ENCODE results near the gene SLC30A10. TPM values are rescaled to one million over a fixed set of nuclear protein-coding genes. Genes with fewer than 3 reads are reported as not detected.
"Not testable (repeated sequence)": the region's sequence is repeated elsewhere in the genome, so short reads cannot be mapped to it uniquely, and the experiment has no call there.

Gene SLC30A10
- polyA plus RNA-seq (2013, experiment 1 of 2; ENCODE audit: insufficient read length), result not detected
- polyA plus RNA-seq (2013, experiment 2 of 2; ENCODE audit: insufficient read length), result not detected

- DNase-seq, result no peak
Measured at GRCh38 chr1:219927956-219928790, at the start of gene SLC30A10. Gene SLC30A10 (minus strand): TSS chr1:219928557. CDS start chr1:219928440, 117 bp downstream.

- no peak for DNase-seq
Measured at GRCh38 chr1:219973213-219973612, 44.9 kb upstream of the SLC30A10 start.

- no peak for DNase-seq
Measured at GRCh38 chr1:219967361-219967760, 39.0 kb upstream of the SLC30A10 start.

DNA sequence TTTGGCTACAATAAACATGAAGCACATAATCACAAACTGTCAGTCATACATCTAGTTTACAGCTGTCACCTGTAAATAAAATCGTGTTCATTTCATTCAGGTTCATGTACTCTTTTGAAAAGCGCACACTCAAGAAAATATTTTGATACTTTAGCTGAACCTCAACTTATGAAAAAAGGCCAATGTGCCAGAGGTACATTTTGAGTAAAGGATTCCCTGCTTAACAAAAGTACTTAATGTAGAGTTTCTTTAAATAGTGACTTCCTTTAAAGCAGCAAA, 37.7 kb upstream of the SLC30A10 start:
- no peak for DNase-seq

DNA sequence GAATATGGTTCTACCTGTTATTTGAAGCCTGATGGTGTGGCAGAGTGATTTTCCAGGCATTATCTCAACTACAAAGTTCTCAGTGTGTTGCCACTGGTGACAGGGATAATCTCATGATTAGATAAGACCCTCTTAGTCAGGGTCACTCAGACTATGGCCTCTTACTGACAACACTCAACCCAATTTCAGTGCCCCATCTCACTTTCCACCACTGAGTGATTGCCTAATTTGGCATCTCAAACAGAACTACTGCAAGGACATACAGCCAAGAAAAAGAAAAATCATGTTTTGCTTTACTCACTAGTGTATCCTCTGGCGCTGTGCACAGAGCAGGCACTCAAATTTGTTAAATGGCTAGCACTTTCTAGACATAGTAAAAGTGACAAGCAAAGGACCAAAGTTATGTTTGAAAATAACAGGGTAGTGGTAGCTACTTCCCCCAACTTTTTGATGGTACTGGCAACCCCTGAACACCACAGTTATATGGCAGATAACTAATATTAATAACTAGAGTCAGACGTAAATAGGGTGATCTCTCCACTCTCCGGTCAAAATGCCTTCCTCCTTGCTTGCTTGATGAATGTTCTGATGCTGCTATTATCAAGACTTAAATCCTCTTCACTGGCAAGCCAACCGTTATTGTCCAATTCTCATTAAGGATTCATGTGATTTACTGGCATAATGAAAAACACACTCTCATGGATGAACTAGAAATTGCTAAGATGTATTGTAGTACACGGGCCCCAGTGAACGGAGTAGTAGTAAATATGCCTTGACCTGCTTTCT, 37.1 kb upstream of the SLC30A10 start:
- DNase-seq, result no peak

GRCh38 chr1:219963432-219963831, 35.1 kb upstream of the SLC30A10 start:
- no peak for DNase-seq

- no peak for DNase-seq
Measured at GRCh38 chr1:219961684-219962083, 33.3 kb upstream of the SLC30A10 start.

DNA sequence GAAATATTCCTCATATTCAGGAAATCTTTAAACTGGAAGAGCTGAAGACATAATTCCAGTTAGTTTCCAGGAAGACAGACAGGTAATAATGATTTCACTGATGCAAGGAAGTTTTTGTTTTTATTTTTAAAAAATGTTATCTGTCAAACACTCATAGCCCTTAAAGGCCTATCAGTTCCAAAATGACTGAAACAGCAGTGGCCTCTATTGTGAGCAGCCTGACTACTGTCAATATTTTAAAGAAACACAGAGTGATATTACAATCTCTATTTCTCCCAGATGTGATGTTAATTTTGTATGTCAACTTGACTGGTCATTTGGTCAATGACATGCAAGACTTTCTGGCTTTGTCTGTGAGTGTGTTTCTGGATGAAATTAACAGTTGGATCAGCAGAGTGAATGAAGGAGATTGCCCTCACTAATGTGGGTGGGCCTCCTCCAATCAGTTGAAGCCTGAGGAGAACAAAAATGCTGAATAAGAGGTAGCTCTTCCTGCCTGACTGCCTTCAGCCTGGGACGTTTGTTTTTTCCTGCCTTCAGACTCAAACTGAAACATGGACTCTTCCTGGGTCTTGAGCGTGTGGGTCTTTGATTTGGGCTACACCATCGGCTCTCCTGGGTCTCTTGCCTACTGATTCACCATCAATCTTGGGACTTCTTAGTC, 31.3 kb upstream of the SLC30A10 start:
- no peak for DNase-seq

GRCh38 chr1:219958875-219959417, 30.6 kb upstream of the SLC30A10 start:
- no peak for DNase-seq

- no peak for DNase-seq
Measured at GRCh38 chr1:219954736-219955421, 26.5 kb upstream of the SLC30A10 start.

DNA sequence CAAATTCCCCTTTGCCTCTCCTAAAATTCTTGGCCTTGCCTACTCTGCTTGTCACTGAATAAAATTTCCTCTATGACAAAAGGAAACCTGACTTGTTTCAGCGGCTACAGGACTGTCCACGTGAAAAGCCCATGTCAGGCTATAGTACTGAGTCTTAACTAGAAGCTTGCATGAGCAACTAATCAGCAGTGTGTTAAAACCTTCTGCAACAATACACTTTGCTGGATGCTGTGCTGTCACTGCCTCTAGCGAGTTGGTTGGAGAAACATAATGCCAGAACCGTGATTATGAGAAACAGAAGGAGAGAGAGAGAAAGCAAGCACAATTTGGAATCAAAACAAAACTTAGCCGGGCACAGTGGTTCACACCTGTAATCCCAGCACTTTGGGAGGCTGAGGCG, 25.7 kb upstream of the SLC30A10 start:
- DNase-seq, result no peak

DNA sequence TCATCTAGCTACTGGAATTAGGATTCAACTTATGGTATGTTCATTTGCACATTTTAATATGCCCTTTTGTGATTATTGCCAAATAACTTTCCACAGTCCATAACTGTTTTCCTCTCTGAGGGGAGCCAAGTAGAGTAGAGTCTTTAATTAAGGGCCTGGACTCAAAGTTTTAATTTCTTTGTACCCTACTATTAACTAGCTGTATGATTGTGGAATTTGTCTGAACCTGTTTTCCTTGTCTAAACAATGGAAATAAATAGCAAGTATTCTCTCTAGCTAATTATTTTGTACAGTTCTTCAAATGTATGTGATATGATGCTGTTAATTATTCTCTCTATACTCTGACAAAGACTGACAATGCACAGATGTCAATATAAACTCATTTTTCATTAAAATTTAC, 24.0 kb upstream of the SLC30A10 start:
- no peak for DNase-seq

- not testable (repeated sequence) for DNase-seq
Measured at GRCh38 chr1:219949227-219949626, 20.9 kb upstream of the SLC30A10 start.

- not testable (repeated sequence) for DNase-seq
Measured at GRCh38 chr1:219948766-219949165, 20.4 kb upstream of the SLC30A10 start.

DNA sequence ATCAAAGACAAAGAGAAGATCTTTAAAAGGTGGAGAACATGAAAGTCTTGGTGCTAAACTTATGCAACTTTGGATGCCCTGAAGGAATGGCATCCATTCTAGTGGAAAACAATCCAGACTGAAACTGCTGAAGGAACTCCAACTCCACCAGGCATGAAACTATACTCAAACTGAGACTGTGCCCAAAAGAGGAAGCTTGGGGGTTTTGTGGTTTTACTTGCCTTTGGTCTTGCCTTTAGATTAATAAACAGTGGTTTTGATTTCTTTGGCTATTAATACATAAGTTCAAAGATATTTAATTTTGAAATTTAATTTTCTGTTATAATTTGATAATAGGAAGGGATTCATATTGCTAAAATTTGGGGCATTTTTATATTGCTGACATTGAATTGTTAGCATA, 17.4 kb upstream of the SLC30A10 start:
- no peak for DNase-seq

- no peak for DNase-seq
Measured at GRCh38 chr1:219941179-219942118, 13.1 kb upstream of the SLC30A10 start.

- DNase-seq, result no peak
Measured at GRCh38 chr1:219940707-219941106, 12.3 kb upstream of the SLC30A10 start.

DNA sequence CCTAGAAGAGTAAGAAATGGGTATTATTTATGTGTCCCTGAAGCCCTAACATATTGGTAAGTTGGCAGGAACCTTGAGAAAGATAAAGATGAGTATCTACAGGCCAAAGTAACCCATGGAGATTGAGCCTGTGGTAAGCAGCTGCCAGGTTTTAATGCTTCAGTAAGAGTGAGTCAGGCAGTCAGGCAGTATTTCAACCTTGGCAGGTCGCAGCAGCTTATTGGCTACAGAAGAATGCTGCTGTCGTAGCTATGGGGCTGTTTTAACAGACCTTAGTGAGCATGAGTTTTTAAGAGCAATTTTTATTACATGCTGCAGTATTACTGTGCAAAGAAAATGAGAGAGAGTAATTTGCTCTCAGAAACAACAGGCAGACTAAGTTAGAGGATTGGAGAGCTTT, 10.3 kb upstream of the SLC30A10 start:
- no peak for DNase-seq

DNA sequence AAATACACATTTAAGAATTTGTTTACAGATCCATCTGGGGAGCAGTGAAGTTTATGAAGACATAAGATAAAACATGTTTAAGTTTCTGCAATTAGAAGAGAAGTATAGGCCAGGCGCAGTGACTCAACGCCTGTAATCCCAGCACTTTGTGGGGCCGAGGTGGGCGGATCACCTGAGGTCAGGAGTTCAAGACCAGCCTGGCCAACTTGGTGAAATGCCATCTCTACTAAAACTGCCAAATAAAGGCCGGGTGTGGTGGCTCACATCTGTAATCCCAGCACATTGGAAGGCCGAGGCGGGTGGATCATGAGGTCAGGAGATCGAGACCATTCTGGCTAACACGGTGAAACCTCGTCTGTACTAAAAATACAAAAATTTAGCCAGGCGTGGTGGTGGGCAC, 5.4 kb upstream of the SLC30A10 start:
- not testable (repeated sequence) for DNase-seq

- DNase-seq, result no peak
Measured at GRCh38 chr1:219931033-219931432, 2.7 kb upstream of the SLC30A10 start.

DNA sequence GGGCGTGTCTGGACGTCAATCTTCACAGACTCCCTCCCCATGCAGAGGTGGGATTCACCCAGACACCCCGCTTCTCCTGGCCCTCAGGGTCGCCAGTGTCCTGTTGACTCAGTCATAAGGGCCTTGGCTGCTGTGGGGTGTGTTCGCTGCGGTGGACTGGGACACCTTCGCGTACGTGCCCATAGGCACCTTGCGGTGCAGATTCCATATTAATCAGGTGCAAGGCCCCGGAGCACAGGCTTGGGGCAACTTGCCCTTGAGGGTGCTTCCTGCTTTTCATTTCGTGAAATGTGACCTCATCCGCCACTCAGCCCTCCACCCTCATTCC, 398 bp upstream of the SLC30A10 start:
- DNase-seq, result no peak

All from fibroblast of skin of scalp (primary cell).